PC-3 (cell line): Measurements from ENCODE around the gene SMAD1. TPM values are rescaled to one million over a fixed set of nuclear protein-coding genes. Genes with fewer than 3 reads are reported as not detected.
"Not testable (repeated sequence)": the region's sequence is repeated elsewhere in the genome, so short reads cannot be mapped to it uniquely, and the experiment has no call there.

ENCODE experiments used
- ATAC-seq: fragments of 200-7000 bp; cut with Tn5 transposase; 2 replicates; pipeline ENCODE4 v1.9.1; 2020; ENCODE audit warnings: mild to moderate bottlenecking, moderate library complexity
- BruUV-seq: library from RNA; stranded (reverse); fragments of 400-500 nt; replicated peaks from 2 replicates; lab custom pipeline; 2021; lab: Mats Ljungman, UMichigan
- CTCF ChIA-PET: fragments of 300-600 bp; sonication (Branson Sonifier 250); formaldehyde crosslinking; loops from one replicate; lab custom pipeline; 2022; ENCODE audit warnings: antibody characterized with exemption; lab: Charles Lee
- POLR2A ChIA-PET: fragments of 300-600 bp; sonication (Branson Sonifier 250); formaldehyde crosslinking; loops from one replicate; lab custom pipeline; 2022; ENCODE audit warnings: antibody characterized with exemption; ENCODE audit not compliant: unreplicated experiment; lab: Charles Lee
- DNase-seq: peaks from one replicate; pipeline ENCODE4 v3.0.0-alpha.2; 2015
- H2AFZ ChIP-seq: fragments of 300-600 bp; sonication (generic); 2 replicates; pipeline ENCODE4 v1.6.0; 2016; ENCODE audit warnings: antibody characterized with exemption, low read length
- H3F3A ChIP-seq: fragments of 300-600 bp; sonication (generic); one replicate; pipeline ENCODE4 v1.6.0; 2017; ENCODE audit warnings: antibody characterized with exemption, low read length, control low read depth, mild to moderate bottlenecking; ENCODE audit not compliant: unreplicated experiment
- H3K27ac ChIP-seq: fragments of 300-600 bp; sonication (generic); 2 replicates; pipeline ENCODE4 v1.5.1; 2016; ENCODE audit warnings: mild to moderate bottlenecking, low read length
- H3K27me3 ChIP-seq: fragments of 300-600 bp; sonication (generic); 2 replicates; pipeline ENCODE4 v1.6.1; 2016; ENCODE audit warnings: low read length, mixed read lengths
- H3K36me3 ChIP-seq: fragments of 300-600 bp; sonication (generic); 2 replicates; pipeline ENCODE4 v1.6.1; 2016; ENCODE audit warnings: low read depth, mixed run types, low read length, mixed read lengths
- H3K4me1 ChIP-seq: fragments of 300-600 bp; sonication (generic); 2 replicates; pipeline ENCODE4 v1.5.1; 2016; ENCODE audit warnings: low read length; ENCODE audit not compliant: insufficient read depth
- H3K4me2 ChIP-seq: fragments of 300-600 bp; sonication (generic); 2 replicates; pipeline ENCODE4 v1.6.0; 2016; ENCODE audit warnings: low read length
- H3K4me3 ChIP-seq: fragments of 300-600 bp; sonication (generic); 2 replicates; pipeline ENCODE4 v1.5.1; 2016; ENCODE audit warnings: mild to moderate bottlenecking, low read length, mixed read lengths
- H3K79me2 ChIP-seq: fragments of 300-600 bp; sonication (generic); 2 replicates; pipeline ENCODE4 v1.6.1; 2017; ENCODE audit warnings: low read length, mixed read lengths
- H3K9ac ChIP-seq: fragments of 300-600 bp; sonication (generic); 2 replicates; pipeline ENCODE4 v1.6.0; 2016; ENCODE audit warnings: mild to moderate bottlenecking, low read length
- H3K9me2 ChIP-seq: fragments of 300-600 bp; sonication (generic); replicated peaks from 2 replicates; pipeline ENCODE4 v1.6.1; 2016; ENCODE audit warnings: mixed run types, low read length, mixed read lengths
- H3K9me3 ChIP-seq: fragments of 300-600 bp; sonication (generic); 2 replicates; pipeline ENCODE4 v1.6.1; 2016; ENCODE audit warnings: low read length, mixed read lengths
- H4K20me1 ChIP-seq: fragments of 300-600 bp; sonication (generic); 2 replicates; pipeline ENCODE4 v1.6.1; 2016; ENCODE audit warnings: low read length, mixed read lengths
- CTCF ChIP-seq: fragments of 300-600 bp; sonication (generic); conservative IDR thresholded peaks from 2 replicates; pipeline ENCODE4 v1.5.1; 2017; ENCODE audit warnings: antibody characterized with exemption, low read depth, mild to moderate bottlenecking, low read length
- EZH2 ChIP-seq: fragments of 300-600 bp; sonication (generic); IDR thresholded peaks from one replicate; pipeline ENCODE4 v1.6.1; 2017; ENCODE audit warnings: antibody characterized with exemption, mild to moderate bottlenecking, low read length; ENCODE audit not compliant: unreplicated experiment
- EZH2phosphoT487 ChIP-seq: fragments of 300-600 bp; sonication (generic); IDR thresholded peaks from 2 replicates; pipeline ENCODE4 v1.6.1; 2018; ENCODE audit warnings: mild to moderate bottlenecking, antibody characterized with exemption, low read length, borderline replicate concordance
- intact Hi-C: fragments of 100-400 bp; cut with micrococcal nuclease; formaldehyde crosslinking; loops from 2 replicates; pipeline ENCODE4 v1.9.0; 2023
- total RNA-seq: library from RNA; depleted of rRNA; stranded (reverse); fragments of >200 nt; gene quantifications from 2 replicates; pipeline ENCODE4 v1.2.3, GENCODE V29; 2014

The SMAD1 gene
- total RNA-seq, 1 experiment from 2014 or later, result 13.3 TPM

- no TSS peak for BruUV-seq
- no peak overlapping the region for H2AFZ ChIP-seq
- ATAC-seq (no peak), DNase-seq (no peak)
- no peaks in the 10 kb centered on the region for H4K20me1 ChIP-seq
- no peak overlapping the region for H3K4me3 ChIP-seq
- ChIA-PET POLR2A (no interaction called here), CTCF (no interaction called here)
- no peaks in the 10 kb centered on the region for H3F3A ChIP-seq
- TF ChIP-seq EZH2phosphoT487, result no peak
- no peak for TF ChIP-seq CTCF
- TF ChIP-seq EZH2, result no peak
- H3K36me3 ChIP-seq, result no peaks in the 10 kb centered on the region; the same call in 1 of the 2 replicates
- no peaks in the 10 kb centered on the region for H3K27me3 ChIP-seq
- no peaks in the 10 kb centered on the region for H3K9me3 ChIP-seq
- intact Hi-C loops, result no loop called here
- H3K79me2 ChIP-seq, result no peaks in the 10 kb centered on the region
- no peak overlapping the region for H3K9ac ChIP-seq
- no peak overlapping the region for H3K4me2 ChIP-seq
- no peak overlapping the region for H3K27ac ChIP-seq
- no peaks in the 10 kb centered on the region for H3K9me2 ChIP-seq
- no peaks in the 10 kb centered on the region for H3K4me1 ChIP-seq
Measured at GRCh38 chr4:145567516-145567915, 85.9 kb downstream of the SMAD1 start.

GRCh38 chr4:145574546-145574945 is 92.9 kb downstream of the SMAD1 start:
- POLR2A ChIA-PET, H4K20me1 ChIP-seq, H3K9me3 ChIP-seq, H3K4me3 ChIP-seq, H3K4me1 ChIP-seq, H3K9me2 ChIP-seq, H2AFZ ChIP-seq, H3F3A ChIP-seq, H3K79me2 ChIP-seq, H3K36me3 ChIP-seq, CTCF ChIA-PET, H3K27me3 ChIP-seq, BruUV-seq, H3K27ac ChIP-seq, intact Hi-C loops, H3K9ac ChIP-seq, H3K4me2 ChIP-seq, DNase-seq, ATAC-seq: not testable (repeated sequence)

GRCh38 chr4:145580906-145581305 is 99.3 kb downstream of the SMAD1 start:
- H3F3A ChIP-seq, result no peaks in the 10 kb centered on the region
- intact Hi-C loops, result no loop called here
- POLR2A ChIA-PET, result no interaction called here
- H4K20me1 ChIP-seq, result no peaks in the 10 kb centered on the region
- no peaks in the 10 kb centered on the region for H3K27me3 ChIP-seq
- no peak overlapping the region for H3K4me3 ChIP-seq
- peaks cover 14% of the 10 kb centered on the region for H3K4me1 ChIP-seq
- H3K9me3 ChIP-seq, result no peaks in the 10 kb centered on the region
- no peak overlapping the region for H2AFZ ChIP-seq
- no TSS peak for BruUV-seq
- no peaks in the 10 kb centered on the region for H3K9me2 ChIP-seq
- no peaks in the 10 kb centered on the region for H3K79me2 ChIP-seq
- peak; percentile 85 for DNase-seq
- H3K9ac ChIP-seq, result no peak overlapping the region
- no peaks in the 10 kb centered on the region for H3K36me3 ChIP-seq
- CTCF ChIA-PET, result no interaction called here
- H3K27ac ChIP-seq, result no peak overlapping the region
- TF ChIP-seq EZH2 (no peak), CTCF (no peak), EZH2phosphoT487 (no peak)
- peak overlapping the region; percentile 50 for H3K4me2 ChIP-seq
- peak; percentile 100 for ATAC-seq
